Neuron (in vitro differentiated cells): ENCODE measurements around the gene ZNF335.
"Not testable (repeated sequence)": the region's sequence is repeated elsewhere in the genome, so short reads cannot be mapped to it uniquely, and the experiment has no call there.

Experiments used
- H2AFZ ChIP-seq: one replicate; pipeline ENCODE4 v1.6.1; 2013; ENCODE audit warnings: low read depth, mild to moderate bottlenecking, inconsistent platforms, low read length, moderate library complexity
- H3K27me3 ChIP-seq: one replicate; pipeline ENCODE4 v1.6.1; 2013; ENCODE audit warnings: low read length; ENCODE audit not compliant: insufficient read depth
- H3K36me3 ChIP-seq: one replicate; pipeline ENCODE4 v1.6.1; 2013; ENCODE audit warnings: low read length; ENCODE audit not compliant: insufficient read depth
- H3K4me1 ChIP-seq: one replicate; pipeline ENCODE4 v1.6.1; 2013; ENCODE audit warnings: low read length; ENCODE audit not compliant: insufficient read depth
- H3K4me3 ChIP-seq: 2 replicates; pipeline ENCODE4 v1.5.1; 2013; ENCODE audit warnings: mild to moderate bottlenecking, low read length, moderate library complexity
- H3K9me3 ChIP-seq: one replicate; pipeline ENCODE4 v1.6.1; 2013; ENCODE audit warnings: low read length

Gene ZNF335

GRCh38 chr20:45995495-45996097 lies 23.6 kb upstream of the ZNF335 start:
- H2AFZ ChIP-seq, H3K4me3 ChIP-seq, H3K36me3 ChIP-seq, H3K9me3 ChIP-seq, H3K4me1 ChIP-seq: not testable (repeated sequence)
- peaks cover 17% of the 10 kb centered on the region for H3K27me3 ChIP-seq

GRCh38 chr20:45994761-45995493 lies 22.9 kb upstream of the ZNF335 start:
- Histone ChIP-seq H3K4me3 (no peak overlapping the region), H3K9me3 (no peaks in the 10 kb centered on the region), H2AFZ (no peak overlapping the region), H3K36me3 (no peaks in the 10 kb centered on the region), H3K4me1 (no peaks in the 10 kb centered on the region), H3K27me3 (peaks cover 17% of the 10 kb centered on the region)

GRCh38 chr20:45993197-45993951 lies 21.4 kb upstream of the ZNF335 start:
- H3K4me1 ChIP-seq = no peaks in the 10 kb centered on the region
- no peak overlapping the region for H2AFZ ChIP-seq
- no peaks in the 10 kb centered on the region for H3K9me3 ChIP-seq
- peaks cover 10% of the 10 kb centered on the region for H3K27me3 ChIP-seq
- H3K4me3 ChIP-seq = no peak overlapping the region
- H3K36me3 ChIP-seq = no peaks in the 10 kb centered on the region

GRCh38 chr20:45991616-45992015 lies 19.6 kb upstream of the ZNF335 start:
- Histone ChIP-seq H3K36me3 (no peaks in the 10 kb centered on the region), H3K9me3 (no peaks in the 10 kb centered on the region), H2AFZ (no peak overlapping the region), H3K4me3 (no peak overlapping the region), H3K4me1 (no peaks in the 10 kb centered on the region), H3K27me3 (no peaks in the 10 kb centered on the region)

GRCh38 chr20:45988830-45989229 lies 16.8 kb upstream of the ZNF335 start:
- H3K9me3 ChIP-seq, H3K4me1 ChIP-seq, H2AFZ ChIP-seq, H3K27me3 ChIP-seq, H3K4me3 ChIP-seq, H3K36me3 ChIP-seq: not testable (repeated sequence)

- H3K27me3 ChIP-seq = peaks cover 2% of the 10 kb centered on the region
- no peaks in the 10 kb centered on the region for H3K4me1 ChIP-seq
- H3K4me3 ChIP-seq = no peak overlapping the region
- no peak overlapping the region for H2AFZ ChIP-seq
- H3K9me3 ChIP-seq = no peaks in the 10 kb centered on the region
- no peaks in the 10 kb centered on the region for H3K36me3 ChIP-seq
These were observed 15.2 kb upstream of the ZNF335 start for GRCh38 chr20:45987108-45987780.

- peaks cover 2% of the 10 kb centered on the region for H3K27me3 ChIP-seq
- no peaks in the 10 kb centered on the region for H3K4me1 ChIP-seq
- H3K36me3 ChIP-seq = no peaks in the 10 kb centered on the region
These were observed 13.6 kb upstream of the ZNF335 start for GRCh38 chr20:45985573-45985972.

GRCh38 chr20:45983279-45983743 lies 11.3 kb upstream of the ZNF335 start:
- Histone ChIP-seq H3K36me3 (no peaks in the 10 kb centered on the region), H3K27me3 (peaks cover 2% of the 10 kb centered on the region), H3K4me3 (no peak overlapping the region), H3K4me1 (no peaks in the 10 kb centered on the region), H2AFZ (no peak overlapping the region), H3K9me3 (no peaks in the 10 kb centered on the region)

More at GRCh38 chr20:45985573-45985972, 13.6 kb upstream of the ZNF335 start:
- no peak overlapping the region for H2AFZ ChIP-seq
- no peak overlapping the region for H3K4me3 ChIP-seq
- no peaks in the 10 kb centered on the region for H3K9me3 ChIP-seq

GRCh38 chr20:45981261-45981660 lies 9.3 kb upstream of the ZNF335 start:
- Histone ChIP-seq H3K4me3 (no peak overlapping the region), H3K36me3 (no peaks in the 10 kb centered on the region), H3K9me3 (no peaks in the 10 kb centered on the region), H3K27me3 (peaks cover 2% of the 10 kb centered on the region), H3K4me1 (no peaks in the 10 kb centered on the region), H2AFZ (no peak overlapping the region)

GRCh38 chr20:45976086-45976485 lies 4.1 kb upstream of the ZNF335 start:
- Histone ChIP-seq H3K4me1 (peaks cover 4% of the 10 kb centered on the region), H3K4me3 (no peak overlapping the region), H3K27me3 (no peaks in the 10 kb centered on the region), H2AFZ (no peak overlapping the region), H3K36me3 (no peaks in the 10 kb centered on the region), H3K9me3 (no peaks in the 10 kb centered on the region)

- Histone ChIP-seq H3K36me3 (no peaks in the 10 kb centered on the region), H3K4me1 (peaks cover 8% of the 10 kb centered on the region), H2AFZ (no peak overlapping the region), H3K4me3 (no peak overlapping the region), H3K27me3 (no peaks in the 10 kb centered on the region), H3K9me3 (no peaks in the 10 kb centered on the region)
These were observed 3.7 kb upstream of the ZNF335 start for GRCh38 chr20:45975686-45976085.

GRCh38 chr20:45974896-45975565 lies 3.0 kb upstream of the ZNF335 start:
- peaks cover 1% of the 10 kb centered on the region for H3K36me3 ChIP-seq

More at GRCh38 chr20:45974896-45975565, 3.0 kb upstream of the ZNF335 start:
- H3K4me3 ChIP-seq = no peak overlapping the region
- peaks cover 12% of the 10 kb centered on the region for H3K4me1 ChIP-seq
- H3K9me3 ChIP-seq = no peaks in the 10 kb centered on the region
- no peak overlapping the region for H2AFZ ChIP-seq
- no peaks in the 10 kb centered on the region for H3K27me3 ChIP-seq
